Stimulated activated naive CD8-positive, alpha-beta T cell treated with anti-CD3 and anti-CD28 coated beads, Interleukin-15, Interleukin-2, amounts not matched to agents 100 U/mL and 50 U/mL, for 24 hours (primary cell): ENCODE data around the gene CDADC1.
"Not testable (repeated sequence)": the region's sequence is repeated elsewhere in the genome, so short reads cannot be mapped to it uniquely, and the experiment has no call there.

Source experiments
- ATAC-seq: fragments of 150-1000 bp; cut with Tn5 transposase; one replicate; pipeline ENCODE4 v1.10.0; 2021
- DNase-seq: peaks from one replicate; pipeline ENCODE4 v3.0.0; 2021

Gene CDADC1

DNA sequence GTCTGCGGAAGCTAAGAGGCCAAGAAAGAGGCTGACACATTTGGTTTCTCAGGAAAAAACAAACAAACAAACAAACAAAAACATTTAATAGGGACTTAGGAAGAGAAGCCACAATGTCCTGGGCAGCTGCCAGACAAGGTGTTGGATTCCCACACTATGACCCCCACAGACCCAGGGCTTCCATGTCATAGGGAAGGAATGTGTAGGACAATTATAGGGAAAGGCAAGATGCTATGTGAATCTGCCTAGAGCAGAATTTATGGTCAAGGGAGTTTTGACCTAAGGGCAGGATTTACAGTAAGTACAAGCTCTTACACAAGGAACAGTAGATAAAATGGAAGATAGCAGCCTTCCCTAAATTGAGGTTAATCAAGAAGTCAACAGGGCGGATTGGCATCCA is 9.1 kb upstream of the CDADC1 start:
- DNase-seq (no peak), ATAC-seq (no peak)

DNA sequence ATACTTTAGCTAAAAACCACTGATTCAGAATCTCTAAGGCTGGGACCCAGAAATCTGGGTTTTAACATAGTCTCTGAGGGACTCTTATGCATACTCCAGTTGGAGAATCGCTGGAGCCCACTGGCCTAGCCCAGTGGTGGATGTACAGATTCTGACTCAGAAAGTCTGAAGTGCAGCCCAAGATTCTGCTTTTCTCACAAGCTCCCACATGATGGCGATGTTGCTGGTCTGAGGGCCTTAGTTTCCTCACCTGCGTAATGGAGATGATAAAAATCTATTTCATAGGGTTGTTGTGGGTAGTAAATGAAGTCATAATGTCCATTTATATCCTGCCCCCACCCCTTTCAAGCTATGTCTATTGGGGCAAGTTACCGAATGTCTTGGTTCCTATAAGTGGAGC is 7.7 kb upstream of the CDADC1 start:
- DNase-seq (peak; percentile 41), ATAC-seq (peak; percentile 75)

DNA sequence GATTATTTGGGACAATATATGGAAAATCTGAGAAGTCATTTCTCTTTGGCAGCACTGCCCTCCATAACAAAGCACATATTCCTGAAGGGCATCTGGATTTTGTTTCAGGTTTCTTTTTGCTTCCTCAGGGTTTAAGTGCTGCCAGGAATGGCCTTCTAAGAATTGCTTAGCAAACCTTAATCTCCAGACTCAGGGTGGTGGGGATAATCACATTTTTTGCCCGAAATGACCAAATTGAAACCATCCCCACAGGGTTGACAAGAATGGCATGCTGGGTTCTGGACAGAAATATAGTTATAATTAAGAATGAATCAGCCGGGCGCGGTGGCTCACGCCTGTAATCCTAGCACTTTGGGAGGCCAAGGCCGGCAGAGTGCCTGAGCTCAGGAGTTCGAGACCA is 6.4 kb upstream of the CDADC1 start:
- DNase-seq: no peak
- no peak for ATAC-seq

DNA sequence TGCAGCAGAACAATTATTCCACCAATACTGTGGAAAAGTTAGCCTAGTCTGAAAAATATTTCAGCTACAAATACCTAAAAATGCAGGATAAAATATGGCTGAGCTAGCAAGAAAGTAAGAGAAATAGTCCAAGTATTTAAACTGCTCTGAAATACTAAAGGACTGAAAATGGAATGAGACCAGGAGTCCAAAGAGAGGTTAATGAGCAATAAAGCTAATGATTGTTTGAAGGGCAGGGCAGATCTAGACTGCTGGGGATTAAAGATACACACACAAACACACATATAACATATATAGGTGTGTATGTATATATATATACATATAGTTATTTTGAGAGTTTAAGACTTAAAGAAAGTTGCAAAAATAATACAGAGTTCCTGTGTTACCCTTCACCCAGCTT is 2.6 kb upstream of the CDADC1 start:
- no peak for ATAC-seq

DNA sequence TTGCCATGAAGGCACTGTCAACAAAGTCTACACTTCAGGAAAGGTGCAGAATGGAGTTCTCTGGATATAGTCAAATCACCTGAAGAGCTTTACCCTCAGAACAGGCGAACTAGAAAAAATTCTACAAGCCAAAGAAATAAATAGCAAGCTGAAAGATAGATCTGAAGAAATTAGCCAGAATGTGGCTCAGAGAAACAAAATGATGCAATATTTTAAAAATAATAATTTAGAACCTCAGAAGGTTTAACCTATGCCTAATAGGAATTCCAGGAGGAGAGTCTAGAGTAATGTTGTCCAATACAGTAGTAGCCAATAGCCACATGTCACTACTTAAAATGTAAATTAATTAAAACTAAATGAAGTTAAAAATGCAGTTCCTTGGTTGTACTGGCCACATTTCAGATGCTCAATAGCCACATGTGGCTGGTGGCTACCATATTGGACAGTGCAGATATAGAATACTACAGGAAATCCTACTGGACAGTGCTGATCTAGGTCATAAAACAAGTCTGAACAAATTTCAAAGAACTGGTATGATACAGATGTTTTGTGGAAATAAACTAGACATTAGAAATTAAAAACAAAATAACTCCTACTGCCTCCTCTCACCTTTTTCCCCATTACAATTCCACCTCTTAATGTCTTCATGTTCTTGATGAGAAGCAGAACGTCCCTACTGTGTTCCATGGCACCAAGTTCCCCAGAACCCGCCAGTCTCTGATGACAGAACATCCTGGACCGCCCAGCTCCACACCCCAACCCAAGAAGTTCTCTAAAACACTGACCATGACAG is 679 bp upstream of the CDADC1 start:
- peak; percentile 30 for ATAC-seq
- no peak for DNase-seq

More for the DNA sequence above, 2.6 kb upstream of the CDADC1 start:
- DNase-seq: no peak

DNA sequence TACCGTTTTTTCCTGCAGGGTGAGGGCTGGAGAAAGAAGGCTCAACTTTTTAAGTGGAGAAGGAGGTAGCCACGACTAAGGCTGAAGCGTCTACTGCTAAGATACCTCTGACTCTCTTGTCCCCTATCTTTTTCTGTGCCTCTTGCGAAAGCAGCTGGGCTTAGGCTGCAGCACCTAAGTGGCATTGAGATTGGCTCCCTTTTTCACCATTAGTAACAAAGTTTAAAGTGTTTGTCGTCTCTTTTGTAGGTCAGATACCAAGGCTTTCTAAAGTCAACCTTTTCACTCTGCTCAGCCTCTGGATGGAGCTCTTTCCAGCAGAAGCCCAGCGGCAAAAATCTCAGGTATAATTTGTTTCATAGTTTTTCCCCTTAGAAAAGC is 887 bp downstream of the CDADC1 start:
- DNase-seq (no peak), ATAC-seq (no peak)

DNA sequence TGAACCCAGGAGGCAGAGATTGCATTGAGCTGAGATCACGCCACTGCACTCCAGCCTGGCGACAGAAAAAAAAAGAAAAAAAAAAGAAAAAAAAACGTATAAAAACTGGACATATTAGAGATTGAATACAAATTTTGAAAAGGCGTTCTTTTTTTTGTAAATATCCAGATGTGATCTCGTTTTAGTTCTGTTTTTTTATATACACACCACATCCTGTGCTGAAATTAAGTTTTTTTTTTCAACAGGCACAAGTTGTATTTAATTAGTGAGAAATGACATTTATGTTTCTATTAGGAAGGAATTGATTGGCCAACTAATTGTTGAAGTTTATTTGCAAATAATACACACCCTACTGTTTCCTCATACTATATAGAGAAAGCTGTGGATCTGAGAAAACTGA is 3.6 kb downstream of the CDADC1 start:
- ATAC-seq: no peak
- DNase-seq: no peak

DNA sequence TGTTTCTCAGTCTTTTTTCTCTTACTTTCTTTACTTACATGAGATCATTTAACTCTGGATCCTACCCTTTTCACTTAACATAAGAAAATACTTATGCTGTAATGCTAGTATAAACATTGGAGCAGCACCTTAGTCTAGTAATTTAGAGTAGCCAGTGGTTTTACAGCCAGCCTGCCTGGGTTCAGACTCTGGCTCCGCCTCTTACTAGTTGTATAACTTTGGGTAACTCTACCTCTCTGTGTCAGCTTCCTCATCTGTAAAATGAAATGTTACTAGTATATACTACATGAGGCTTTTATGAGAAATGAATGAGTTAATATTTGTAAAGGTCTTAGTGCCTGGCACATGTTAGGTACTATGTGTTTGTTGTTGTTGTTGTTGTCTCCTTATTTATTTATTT is 5.6 kb downstream of the CDADC1 start:
- no peak for ATAC-seq
- DNase-seq: no peak

DNA sequence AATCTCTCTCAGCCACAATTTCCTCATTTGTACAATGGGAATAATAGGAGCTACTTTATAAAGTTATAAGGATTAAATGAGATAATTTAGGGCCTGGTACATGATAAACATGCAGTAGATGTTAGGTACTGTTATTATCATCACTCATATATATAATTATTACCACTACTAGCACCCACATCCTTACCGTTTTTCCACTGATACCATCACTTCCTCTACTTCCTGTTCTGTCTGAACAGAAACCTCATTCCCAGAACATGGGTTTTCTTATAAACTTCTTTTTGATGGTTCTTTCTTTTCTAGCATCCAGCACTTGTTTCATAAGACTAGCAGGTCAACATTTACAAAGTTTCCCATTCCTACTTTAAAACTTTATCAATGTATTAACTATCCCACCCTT is 6.3 kb downstream of the CDADC1 start:
- no peak for ATAC-seq

DNA sequence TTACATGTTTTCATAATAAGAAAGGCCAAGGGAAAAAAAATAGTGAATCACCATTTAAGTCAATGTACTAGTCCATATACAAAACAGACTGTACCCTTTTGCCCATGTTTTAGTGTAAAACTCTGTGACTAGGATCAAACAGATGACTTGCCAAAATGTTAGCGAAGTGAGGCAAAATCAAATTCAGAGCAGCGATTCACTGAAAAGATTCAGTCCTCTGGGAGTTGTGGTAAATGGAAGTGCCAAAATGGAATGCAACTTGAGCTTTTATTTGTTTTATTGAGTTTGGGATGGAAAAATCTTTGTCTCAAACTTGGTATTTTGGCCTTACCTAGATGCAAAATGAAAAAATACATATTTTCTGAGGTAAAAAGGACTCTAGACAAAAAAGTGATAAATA is 9.1 kb downstream of the CDADC1 start:
- ATAC-seq (no peak), DNase-seq (no peak)

More for the DNA sequence above, 6.3 kb downstream of the CDADC1 start:
- no peak for DNase-seq

DNA sequence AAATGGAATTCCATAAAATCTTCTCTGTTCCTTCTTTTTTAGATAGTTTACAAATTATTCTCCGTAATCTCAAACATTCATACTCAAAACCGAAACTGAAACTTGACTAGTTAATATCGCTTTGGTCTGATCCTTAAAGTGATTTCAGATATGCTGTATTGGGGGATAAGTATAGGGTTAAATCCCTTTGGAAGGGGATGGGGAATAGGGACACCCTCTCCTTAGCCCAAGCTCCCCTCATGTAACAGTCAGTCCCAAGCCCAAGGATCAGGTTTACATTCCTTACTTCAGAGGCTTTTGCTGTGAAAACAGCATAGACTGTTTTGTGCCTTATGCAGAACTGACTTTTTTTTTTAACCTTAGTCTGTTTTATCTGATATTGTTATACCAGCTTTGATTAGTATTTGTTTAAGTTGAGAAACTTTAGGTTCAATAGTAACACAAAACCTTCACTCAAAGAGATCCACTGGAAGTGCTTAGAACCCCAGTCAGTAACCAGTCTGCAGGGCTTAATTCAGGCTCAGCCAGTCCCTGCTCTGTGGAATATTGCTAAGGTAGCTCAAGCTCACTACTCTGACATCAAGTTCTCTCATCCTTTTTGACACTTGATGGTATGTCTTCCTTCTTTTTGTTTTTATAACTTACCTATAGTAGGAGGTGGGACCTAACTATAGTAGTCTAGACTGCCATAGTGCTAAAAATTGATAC is 10.5 kb downstream of the CDADC1 start:
- ATAC-seq (no peak), DNase-seq (no peak)

DNA sequence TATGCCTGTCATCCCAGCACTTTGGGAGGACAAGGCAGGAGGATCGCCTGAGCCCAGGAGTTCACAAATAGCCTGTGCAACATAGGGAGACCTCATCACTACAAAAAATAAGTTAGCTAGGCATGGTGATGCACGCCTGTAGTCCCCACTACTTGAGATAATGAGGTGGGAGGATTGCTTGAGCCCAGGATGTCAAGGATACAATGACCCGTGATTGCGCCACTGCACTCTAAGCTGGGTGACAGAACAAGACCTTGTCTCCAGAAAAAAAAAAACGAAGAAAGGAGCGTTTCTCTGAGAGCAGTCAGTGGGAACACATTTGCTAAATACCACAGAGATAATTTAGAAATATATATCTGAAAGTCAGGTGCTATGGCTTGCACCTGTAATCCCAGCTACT is 11.9 kb downstream of the CDADC1 start:
- ATAC-seq (no peak), DNase-seq (no peak)

DNA sequence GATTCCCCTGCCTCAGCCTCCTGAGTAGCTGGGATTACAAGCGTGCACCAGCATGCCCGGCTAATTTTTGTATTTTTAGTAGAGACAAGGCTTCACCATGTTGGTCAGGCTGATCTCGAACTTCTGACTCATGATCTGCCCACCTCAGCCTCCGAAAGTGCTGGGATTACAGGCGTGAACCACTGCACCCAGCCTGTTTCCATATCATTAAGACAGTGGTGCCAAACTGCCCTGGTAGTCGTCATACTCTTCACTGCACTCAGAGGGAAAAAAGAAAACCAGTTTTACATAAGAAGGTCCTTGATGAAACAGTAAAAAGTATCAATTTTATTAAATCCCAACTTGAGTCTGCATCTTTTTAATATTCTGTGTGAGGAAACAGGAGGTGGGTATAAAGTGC is 14.9 kb downstream of the CDADC1 start:
- no peak for ATAC-seq
- no peak for DNase-seq

DNA sequence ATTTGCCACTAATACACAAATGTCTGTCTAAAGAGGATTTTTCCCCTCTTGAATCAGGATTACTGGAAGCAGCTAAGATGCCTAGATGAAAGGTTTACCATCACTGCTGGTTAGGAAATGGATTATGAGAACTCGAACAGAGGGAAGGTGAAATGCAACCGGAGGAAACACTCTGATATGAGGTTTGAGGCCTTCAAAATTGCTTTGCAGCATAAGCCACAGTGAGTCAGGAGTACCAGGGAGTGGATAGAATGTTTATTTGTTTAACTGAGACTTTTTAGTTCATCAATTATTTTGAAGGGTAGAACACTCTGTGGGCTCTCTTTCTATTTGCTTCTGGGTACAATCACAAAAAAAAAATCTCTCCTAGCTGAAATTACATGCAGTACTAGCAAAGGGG is 18.1 kb downstream of the CDADC1 start:
- no peak for DNase-seq
- no peak for ATAC-seq

DNA sequence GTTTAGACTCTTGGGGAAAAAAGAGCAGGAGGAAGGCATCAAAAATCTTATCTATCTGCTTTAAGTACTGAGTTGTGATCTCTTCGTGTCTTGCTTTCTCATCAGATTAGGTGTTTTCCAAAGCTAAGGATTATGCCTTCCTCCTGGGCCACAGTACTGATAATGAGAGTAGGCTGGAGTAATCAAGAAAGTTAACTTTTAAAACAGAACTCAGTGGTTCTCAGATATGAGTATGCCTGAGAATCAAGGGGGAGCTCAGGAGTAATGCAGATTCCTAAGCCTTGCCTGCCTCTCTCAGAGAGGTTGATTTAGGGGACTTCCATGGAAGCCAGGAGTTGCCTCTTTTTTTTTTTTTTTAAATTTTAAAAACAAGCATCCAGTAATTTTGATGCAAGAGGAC is 23.5 kb downstream of the CDADC1 start:
- DNase-seq (no peak), ATAC-seq (peak; percentile 72)

DNA sequence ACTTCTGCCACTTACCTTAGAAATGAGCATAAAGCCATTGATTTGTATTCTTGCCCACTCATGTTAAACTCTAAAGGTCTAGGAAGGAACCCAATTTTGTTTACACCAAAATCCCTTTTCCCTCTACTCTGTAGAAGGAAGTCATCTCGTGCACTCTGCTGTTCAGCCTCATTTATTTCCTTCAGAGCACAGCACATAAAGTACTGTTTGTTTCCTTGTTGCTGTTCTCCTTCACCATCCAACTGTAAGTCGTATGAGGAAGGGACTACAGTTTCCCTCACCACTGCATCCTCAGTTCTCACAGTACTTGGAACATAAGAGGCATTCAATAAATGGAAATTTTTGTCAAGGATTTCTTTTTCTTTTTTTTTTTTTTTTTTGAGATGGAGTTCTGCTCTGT is 24.6 kb downstream of the CDADC1 start:
- DNase-seq: no peak
- ATAC-seq: no peak

DNA sequence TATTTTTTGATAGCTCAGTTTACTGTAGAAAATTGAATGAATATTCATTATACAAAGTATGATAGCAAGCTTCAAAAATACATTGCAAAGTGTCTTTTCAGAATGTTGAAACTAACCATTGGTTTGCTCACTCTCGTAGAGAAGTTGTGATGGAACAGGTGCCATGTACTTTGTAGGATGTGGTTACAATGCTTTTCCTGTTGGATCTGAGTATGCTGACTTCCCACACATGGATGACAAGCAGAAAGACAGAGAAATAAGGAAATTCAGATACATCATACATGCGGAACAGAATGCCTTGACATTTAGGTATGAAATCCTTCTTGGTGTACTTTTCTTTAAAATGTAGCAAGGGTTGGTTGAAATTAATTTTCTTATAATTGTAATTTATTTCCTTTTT is 30.5 kb downstream of the CDADC1 start:
- no peak for ATAC-seq
- DNase-seq: no peak

DNA sequence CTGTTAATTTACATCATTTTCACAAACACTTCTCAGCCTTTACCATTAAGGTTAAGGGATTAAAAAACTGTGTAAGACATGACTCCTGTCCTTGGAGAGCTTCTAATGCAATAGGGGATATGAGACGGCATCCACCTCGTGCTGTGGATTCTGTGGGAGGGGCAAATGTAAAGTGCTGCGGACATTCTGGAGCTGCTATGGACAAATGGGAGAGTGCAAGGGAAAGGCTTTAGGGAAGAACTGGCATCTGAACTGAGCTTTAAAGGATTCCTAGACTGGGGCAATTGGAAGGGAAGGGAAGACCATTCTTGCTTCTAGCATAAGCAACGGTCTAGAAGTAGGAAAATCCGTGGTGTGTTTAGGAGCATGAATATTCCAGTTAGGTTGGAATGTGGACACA is 31.4 kb downstream of the CDADC1 start:
- DNase-seq (no peak), ATAC-seq (no peak)

DNA sequence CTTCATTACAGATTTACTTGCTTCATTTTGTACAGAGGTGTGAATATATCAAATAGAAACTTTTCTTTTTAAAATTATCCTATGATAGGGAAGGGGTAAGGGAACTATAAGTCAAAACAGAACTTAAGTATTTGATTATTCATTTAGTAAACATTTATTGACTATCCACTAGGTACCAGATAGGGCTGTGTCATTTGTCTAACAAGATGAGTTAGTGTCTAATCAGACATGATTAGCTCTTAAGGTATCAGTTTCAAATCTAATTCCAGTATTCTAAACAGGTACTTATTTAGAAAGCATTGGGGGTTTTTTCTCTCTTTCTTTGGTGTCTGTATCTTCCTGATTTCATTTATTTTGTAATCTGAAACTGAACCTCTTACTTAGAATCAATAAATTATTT is 32.2 kb downstream of the CDADC1 start:
- ATAC-seq (no peak), DNase-seq (no peak)

DNA sequence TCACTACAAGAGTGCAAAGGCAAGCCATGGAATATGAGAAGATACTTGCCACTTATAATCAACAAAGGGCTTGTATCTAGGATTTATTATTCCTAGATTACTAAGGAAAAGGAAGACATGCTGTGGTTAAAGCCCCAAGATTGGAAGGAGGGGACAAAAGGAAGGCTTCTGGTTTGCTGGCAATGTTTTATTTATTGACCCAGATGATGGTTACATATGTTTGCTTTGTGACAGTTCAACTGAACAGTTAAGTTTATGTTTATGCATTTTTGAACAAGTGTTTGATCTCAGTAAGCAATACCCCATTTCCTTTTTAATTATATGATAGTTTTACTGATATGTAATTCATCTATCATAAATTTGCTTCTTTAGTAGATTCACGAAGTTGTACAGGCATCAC is 40.3 kb downstream of the CDADC1 start:
- DNase-seq (no peak), ATAC-seq (no peak)

DNA sequence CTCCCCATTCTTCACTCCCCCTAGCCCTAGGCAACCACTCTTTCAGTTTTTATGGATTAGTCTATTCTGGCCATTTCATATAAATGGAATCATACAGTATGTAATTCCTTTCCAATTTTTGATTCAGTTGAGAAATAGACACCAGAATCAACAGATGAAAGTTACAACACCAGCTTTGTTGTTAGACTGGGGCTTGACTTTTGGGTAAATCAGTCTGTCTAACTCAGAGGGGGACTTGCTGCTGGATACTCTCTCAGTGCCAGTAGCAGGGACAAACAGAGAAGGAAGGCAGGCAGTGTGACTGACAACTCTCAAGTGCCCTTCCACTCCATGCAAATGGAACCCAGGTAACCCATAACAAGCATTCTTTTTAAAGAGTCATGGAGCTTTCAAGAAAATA is 40.7 kb downstream of the CDADC1 start:
- no peak for DNase-seq
- no peak for ATAC-seq

DNA sequence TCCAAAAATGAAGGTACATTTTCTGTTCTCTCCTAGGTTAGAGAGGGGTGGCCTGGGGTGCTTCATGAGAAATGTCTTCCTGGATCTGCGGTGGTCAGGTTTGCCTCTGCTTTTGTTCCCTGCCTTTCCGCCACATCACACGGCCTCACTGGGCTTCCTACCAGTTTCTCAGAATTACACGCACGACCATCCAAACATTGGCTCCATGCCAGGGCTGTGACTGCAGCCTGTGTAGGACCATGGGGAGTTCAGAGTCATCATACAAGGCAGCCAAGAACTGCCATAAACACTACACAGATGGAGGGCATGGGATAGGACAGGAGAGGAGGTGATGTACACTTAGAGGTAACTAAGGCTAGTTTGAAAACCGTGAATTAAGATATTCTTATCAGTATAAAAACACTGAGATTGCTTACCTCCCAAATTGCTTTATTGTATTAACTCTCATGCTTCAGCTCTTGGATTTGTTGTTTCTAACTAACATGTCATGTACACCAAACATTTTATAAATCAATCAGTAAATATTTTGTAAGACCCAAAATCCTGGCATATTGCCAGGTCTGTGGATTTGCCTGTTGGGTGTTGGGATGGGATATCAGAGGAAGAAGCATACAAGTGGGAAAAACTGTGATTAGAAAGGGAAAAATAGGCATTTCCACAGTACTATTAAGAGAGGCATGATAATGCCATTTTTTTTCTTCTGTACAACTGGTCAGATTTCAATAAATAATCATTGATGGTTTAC is 45.2 kb downstream of the CDADC1 start:
- peak; percentile 41 for DNase-seq
- ATAC-seq: peak; percentile 49

DNA sequence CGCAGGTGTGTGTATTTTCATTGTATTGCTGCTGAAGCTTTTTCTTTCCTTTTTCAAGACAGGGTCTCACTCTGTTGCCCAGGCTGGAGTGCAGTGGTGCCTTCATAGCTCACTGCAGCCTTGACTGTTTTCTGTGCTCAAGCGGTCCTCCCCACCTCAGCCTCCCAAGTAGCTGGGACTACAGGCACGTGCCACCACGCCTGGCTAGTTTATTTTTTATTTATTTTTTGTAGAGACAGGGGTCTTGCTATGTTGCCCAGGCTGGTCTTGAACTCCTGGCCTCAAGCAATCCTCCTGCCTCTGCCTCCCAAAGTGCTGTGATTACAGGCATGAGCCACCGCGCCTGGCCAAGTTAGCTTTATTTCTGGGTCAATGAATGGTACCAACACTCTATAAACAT is 47.0 kb downstream of the CDADC1 start:
- ATAC-seq, DNase-seq: not testable (repeated sequence)
